C1 segment of cervical spinal cord (tissue), 14 donors: Measurements from ENCODE around the gene CIAPIN1.
"Not testable (repeated sequence)": the region's sequence is repeated elsewhere in the genome, so short reads cannot be mapped to it uniquely, and the experiment has no call there.

Experiments used
- DNase-seq, 14 donors: peaks; one replicate each; lab custom pipeline; 2025; lab: John Stamatoyannopoulos, UW

Gene CIAPIN1

GRCh38 chr16:57440551-57440950 lies 6.6 kb downstream of the CIAPIN1 start:
- not testable (repeated sequence) for DNase-seq

- DNase-seq: not testable (repeated sequence)
Observed at GRCh38 chr16:57439947-57440346, 7.2 kb downstream of the CIAPIN1 start.

GRCh38 chr16:57435838-57436237 lies 11.3 kb downstream of the CIAPIN1 start:
- no peak for DNase-seq

GRCh38 chr16:57434003-57434402 lies 13.2 kb downstream of the CIAPIN1 start:
- DNase-seq: no peak

- no peak for DNase-seq
Observed at GRCh38 chr16:57432989-57433388, 14.2 kb downstream of the CIAPIN1 start.

- DNase-seq: no peak
Observed at GRCh38 chr16:57432505-57432904, 14.7 kb downstream of the CIAPIN1 start.

GRCh38 chr16:57430955-57431354 lies 16.2 kb downstream of the CIAPIN1 start:
- no peak for DNase-seq

GRCh38 chr16:57427824-57428223 lies 19.4 kb downstream of the CIAPIN1 start:
- no peak for DNase-seq

- no peak for DNase-seq
Observed at GRCh38 chr16:57427307-57427706, 19.9 kb downstream of the CIAPIN1 start.

- DNase-seq: no peak
Observed at GRCh38 chr16:57426356-57426755, 20.8 kb downstream of the CIAPIN1 start.

GRCh38 chr16:57424583-57424982 lies 22.6 kb downstream of the CIAPIN1 start:
- DNase-seq: peak in 1 of 14 donors; percentile 28

GRCh38 chr16:57423152-57423551 lies 24.0 kb downstream of the CIAPIN1 start:
- no peak for DNase-seq

GRCh38 chr16:57422026-57422944 lies 24.9 kb downstream of the CIAPIN1 start:
- DNase-seq: no peak

- no peak for DNase-seq
Observed at GRCh38 chr16:57419506-57419905, 27.7 kb downstream of the CIAPIN1 start.

- no peak for DNase-seq
Observed at GRCh38 chr16:57416084-57416483, 31.1 kb downstream of the CIAPIN1 start.

GRCh38 chr16:57413733-57414132 lies 33.5 kb downstream of the CIAPIN1 start:
- DNase-seq: no peak

GRCh38 chr16:57413301-57413730 lies 33.9 kb downstream of the CIAPIN1 start:
- no peak for DNase-seq

- DNase-seq: no peak
Observed at GRCh38 chr16:57412584-57412983, 34.6 kb downstream of the CIAPIN1 start.

- DNase-seq: no peak
Observed at GRCh38 chr16:57411362-57411976, 35.7 kb downstream of the CIAPIN1 start.

GRCh38 chr16:57409870-57410587 lies 37.2 kb downstream of the CIAPIN1 start:
- DNase-seq: no peak

- DNase-seq: no peak
Observed at GRCh38 chr16:57409065-57409464, 38.1 kb downstream of the CIAPIN1 start.
